Measurements from ENCODE around the gene SMAD6.
"Not testable (repeated sequence)": the region's sequence is repeated elsewhere in the genome, so short reads cannot be mapped to it uniquely, and the experiment has no call there.

The SMAD6 gene

GRCh38 chr15:66677336-66677735 is 24.7 kb upstream of the SMAD6 start:
- DNase-seq, result no peak

- DNase-seq, result no peak
Observed at GRCh38 chr15:66679061-66679656, 22.9 kb upstream of the SMAD6 start.

- no peak for DNase-seq
Observed at GRCh38 chr15:66679657-66680108, 22.4 kb upstream of the SMAD6 start.

GRCh38 chr15:66680502-66680901 is 21.5 kb upstream of the SMAD6 start:
- no peak for DNase-seq

- no peak for DNase-seq
Observed at GRCh38 chr15:66681395-66681794, 20.6 kb upstream of the SMAD6 start.

- DNase-seq, result no peak
Observed at GRCh38 chr15:66682246-66682645, 19.8 kb upstream of the SMAD6 start.

- no peak for DNase-seq
Observed at GRCh38 chr15:66682865-66683264, 19.2 kb upstream of the SMAD6 start.

GRCh38 chr15:66684136-66684681 is 17.8 kb upstream of the SMAD6 start:
- no peak for DNase-seq

- DNase-seq, result no peak
Observed at GRCh38 chr15:66685638-66686150, 16.3 kb upstream of the SMAD6 start.

GRCh38 chr15:66690912-66691311 is 11.1 kb upstream of the SMAD6 start:
- DNase-seq, result not testable (repeated sequence)

- DNase-seq, result no peak
Observed at GRCh38 chr15:66691727-66692126, 10.3 kb upstream of the SMAD6 start.

GRCh38 chr15:66692391-66692790 is 9.6 kb upstream of the SMAD6 start:
- no peak for DNase-seq

- DNase-seq, result no peak
Observed at GRCh38 chr15:66692808-66693596, 9.0 kb upstream of the SMAD6 start.

GRCh38 chr15:66696770-66697169 is 5.3 kb upstream of the SMAD6 start:
- DNase-seq, result no peak

GRCh38 chr15:66698318-66698961 is 3.6 kb upstream of the SMAD6 start:
- no peak for DNase-seq

- DNase-seq, result no peak
Observed at GRCh38 chr15:66698971-66699370, 3.1 kb upstream of the SMAD6 start.

GRCh38 chr15:66700412-66700801 is 1.6 kb upstream of the SMAD6 start:
- DNase-seq, result no peak

- DNase-seq, result peak; percentile 98
Observed at GRCh38 chr15:66700802-66701421, 1.1 kb upstream of the SMAD6 start.

GRCh38 chr15:66701422-66702034 is 508 bp upstream of the SMAD6 start:
- DNase-seq, result no peak

GRCh38 chr15:66702787-66703539 is 927 bp downstream of the SMAD6 start:
- DNase-seq, result no peak

- no peak for DNase-seq
Observed at GRCh38 chr15:66703540-66703941, 1.5 kb downstream of the SMAD6 start.

Data from left hindlimb (tissue), 1 donor.